HG03432 (cell line): ENCODE results near the gene TMEM156.
"Not testable (repeated sequence)": the region's sequence is repeated elsewhere in the genome, so short reads cannot be mapped to it uniquely, and the experiment has no call there.

Experiments used
- ATAC-seq: cut with Tn5 transposase; IDR thresholded peaks from one replicate; pipeline ENCODE4 v1.9.1; 2021; ENCODE audit warnings: mild to moderate bottlenecking, moderate library complexity; ENCODE audit not compliant: unreplicated experiment

Gene TMEM156

GRCh38 chr4:38995660-38996005, 36.6 kb downstream of the TMEM156 start:
- ATAC-seq, result no peak

- ATAC-seq, result no peak
Observed at GRCh38 chr4:38994135-38994534, 38.1 kb downstream of the TMEM156 start.

- no peak for ATAC-seq
Observed at GRCh38 chr4:38993683-38994082, 38.5 kb downstream of the TMEM156 start.

- ATAC-seq, result no peak
Observed at GRCh38 chr4:38990241-38990640, 42.0 kb downstream of the TMEM156 start.

- no peak for ATAC-seq
Observed at GRCh38 chr4:38989487-38989886, 42.7 kb downstream of the TMEM156 start.

GRCh38 chr4:38988353-38988752, 43.9 kb downstream of the TMEM156 start:
- ATAC-seq, result not testable (repeated sequence)

GRCh38 chr4:38987491-38987890, 44.7 kb downstream of the TMEM156 start:
- no peak for ATAC-seq

- ATAC-seq, result no peak
Observed at GRCh38 chr4:38985410-38986100, 46.7 kb downstream of the TMEM156 start.

GRCh38 chr4:38983787-38984598, 48.2 kb downstream of the TMEM156 start:
- ATAC-seq, result no peak

GRCh38 chr4:38983291-38983690, 48.9 kb downstream of the TMEM156 start:
- no peak for ATAC-seq

GRCh38 chr4:38982361-38983095, 49.7 kb downstream of the TMEM156 start:
- no peak for ATAC-seq

GRCh38 chr4:38980903-38981676, 51.1 kb downstream of the TMEM156 start:
- peak; percentile 44 for ATAC-seq

GRCh38 chr4:38979511-38980230, 52.5 kb downstream of the TMEM156 start:
- ATAC-seq, result no peak

GRCh38 chr4:38979081-38979480, 53.1 kb downstream of the TMEM156 start:
- ATAC-seq, result no peak

- no peak for ATAC-seq
Observed at GRCh38 chr4:38976308-38976707, 55.9 kb downstream of the TMEM156 start.

- no peak for ATAC-seq
Observed at GRCh38 chr4:38968668-38969067, 63.5 kb downstream of the TMEM156 start.

- no peak for ATAC-seq
Observed at GRCh38 chr4:38967260-38968095, 64.7 kb downstream of the TMEM156 start.

GRCh38 chr4:38965866-38966265, 66.3 kb downstream of the TMEM156 start:
- ATAC-seq, result no peak
